Embryonic facial prominence (tissue), 1 donor: Measurements from ENCODE around the gene PGAM5.
"Not testable (repeated sequence)": the region's sequence is repeated elsewhere in the genome, so short reads cannot be mapped to it uniquely, and the experiment has no call there.

Experiments used
- DNase-seq: peaks from one replicate; pipeline ENCODE4 v3.0.0-alpha.2; 2016; ENCODE audit errors: extremely low spot score

The PGAM5 gene

GRCh38 chr12:132689227-132689626 lies 21.4 kb upstream of the PGAM5 start:
- no peak for DNase-seq

GRCh38 chr12:132690112-132690511 lies 20.5 kb upstream of the PGAM5 start:
- no peak for DNase-seq

- not testable (repeated sequence) for DNase-seq
These were observed 18.6 kb upstream of the PGAM5 start for GRCh38 chr12:132692030-132692429.

- DNase-seq: not testable (repeated sequence)
These were observed 15.8 kb upstream of the PGAM5 start for GRCh38 chr12:132694888-132695287.

GRCh38 chr12:132695431-132695830 lies 15.2 kb upstream of the PGAM5 start:
- DNase-seq: no peak

GRCh38 chr12:132698341-132698740 lies 12.3 kb upstream of the PGAM5 start:
- no peak for DNase-seq

DNA sequence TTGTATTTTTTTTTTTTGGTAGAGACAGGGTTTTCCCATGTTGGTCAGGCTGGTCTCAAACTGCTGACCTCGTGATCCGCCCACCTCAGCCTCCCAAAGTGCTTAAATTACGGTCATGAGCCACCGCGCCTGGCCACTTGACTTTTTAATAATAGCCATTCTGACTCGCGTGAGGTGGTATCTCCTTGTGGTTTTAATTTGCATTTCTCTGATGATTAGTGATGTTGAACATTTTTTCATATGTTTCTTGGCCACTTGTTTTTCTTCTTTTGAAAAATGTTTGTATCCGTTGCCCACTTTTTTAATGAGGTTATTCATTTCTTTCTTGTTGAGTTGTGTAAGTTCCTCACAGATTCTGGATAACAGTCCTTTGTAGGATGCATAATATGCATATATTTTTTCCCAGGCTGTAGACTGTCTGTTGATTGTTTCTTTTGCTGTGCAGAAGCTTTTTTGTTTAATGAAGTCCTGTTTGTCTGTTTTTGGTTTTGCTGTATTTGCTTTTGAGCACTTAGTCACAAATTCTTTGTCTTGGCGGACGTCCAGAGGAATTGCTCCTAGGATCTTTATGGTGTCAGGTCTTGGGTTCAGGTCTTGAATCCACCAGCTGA lies 10.3 kb upstream of the PGAM5 start:
- DNase-seq: no peak

DNA sequence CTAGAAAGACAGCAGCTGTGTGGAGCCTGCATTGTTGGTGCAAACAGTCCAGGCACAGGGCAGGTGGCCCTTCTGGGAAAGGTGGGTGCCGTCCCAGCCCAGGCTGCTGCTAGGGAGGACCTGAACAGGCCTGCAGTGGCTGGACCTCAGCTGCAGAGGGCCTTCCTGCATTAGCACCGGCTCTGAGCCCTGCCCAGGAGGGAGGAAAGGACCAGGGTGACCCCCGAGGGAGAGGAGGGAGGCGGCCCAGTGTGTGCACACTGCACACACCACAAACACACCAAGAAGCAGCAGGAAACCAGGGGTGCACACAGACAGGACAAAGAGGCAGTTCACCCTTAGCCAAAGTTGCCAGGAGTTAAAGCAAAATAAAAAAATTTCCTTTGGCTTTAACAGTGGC lies 8.0 kb upstream of the PGAM5 start:
- no peak for DNase-seq

GRCh38 chr12:132703641-132704040 lies 7.0 kb upstream of the PGAM5 start:
- DNase-seq: no peak

DNA sequence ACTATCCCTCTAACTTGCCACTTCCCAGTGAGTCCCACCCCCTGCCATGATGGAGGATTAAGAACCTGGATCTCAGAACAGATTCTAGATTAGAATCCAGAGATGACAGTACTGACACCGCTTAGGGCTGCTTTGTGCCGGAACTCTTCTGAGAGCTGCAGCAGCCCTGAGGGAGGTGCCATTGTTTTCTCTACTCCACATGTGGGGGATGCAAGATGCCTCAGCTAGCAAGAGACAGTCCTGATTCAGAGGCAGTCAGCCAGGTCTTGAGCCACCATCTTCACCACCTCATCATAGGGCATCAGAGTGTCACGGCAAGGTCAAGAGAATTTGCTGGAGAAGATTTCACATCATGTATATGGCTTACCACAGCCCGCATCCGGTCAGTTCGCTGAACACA lies 3.4 kb upstream of the PGAM5 start:
- no peak for DNase-seq

GRCh38 chr12:132708150-132708549 lies 2.5 kb upstream of the PGAM5 start:
- DNase-seq: no peak

GRCh38 chr12:132710043-132710404 lies 618 bp upstream of the PGAM5 start:
- no peak for DNase-seq

DNA sequence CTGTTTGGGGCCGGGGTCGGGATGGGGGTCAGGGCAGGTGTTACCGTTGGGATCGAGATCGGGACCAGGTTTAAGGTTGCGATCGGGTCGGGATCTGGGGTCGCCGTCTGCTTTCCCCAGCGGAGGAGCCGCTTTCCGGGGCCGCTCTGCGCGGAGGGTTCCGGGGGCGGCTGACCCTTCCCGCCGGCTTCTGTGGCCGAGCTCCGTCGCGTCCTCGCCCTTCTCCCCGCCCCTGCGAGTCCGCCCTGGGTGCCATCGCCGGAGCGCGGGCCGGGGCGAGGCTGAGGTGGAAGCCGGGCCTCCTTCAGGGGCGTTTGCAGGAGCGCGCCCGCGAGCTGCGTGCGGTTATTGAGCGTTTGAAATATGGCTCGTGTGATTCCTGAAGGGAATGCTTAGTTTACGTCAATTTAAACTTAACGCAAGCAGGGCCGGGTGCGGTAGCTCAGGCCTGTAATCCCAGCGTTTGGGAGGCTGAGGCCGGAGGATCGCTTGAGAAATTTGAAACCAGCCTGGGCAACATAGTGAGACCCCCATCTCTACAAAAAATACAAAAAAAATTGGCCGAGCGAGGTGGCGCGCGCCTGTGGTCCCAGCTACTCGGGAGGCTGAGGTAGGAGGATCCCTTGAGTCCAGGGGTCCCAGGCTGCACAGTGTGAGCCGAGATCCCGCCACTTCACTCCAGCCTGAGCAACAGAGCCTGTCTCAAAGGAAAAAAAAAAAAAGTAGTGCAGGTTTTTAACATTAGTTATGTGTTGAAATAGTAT lies 620 bp downstream of the PGAM5 start:
- no peak for DNase-seq

DNA sequence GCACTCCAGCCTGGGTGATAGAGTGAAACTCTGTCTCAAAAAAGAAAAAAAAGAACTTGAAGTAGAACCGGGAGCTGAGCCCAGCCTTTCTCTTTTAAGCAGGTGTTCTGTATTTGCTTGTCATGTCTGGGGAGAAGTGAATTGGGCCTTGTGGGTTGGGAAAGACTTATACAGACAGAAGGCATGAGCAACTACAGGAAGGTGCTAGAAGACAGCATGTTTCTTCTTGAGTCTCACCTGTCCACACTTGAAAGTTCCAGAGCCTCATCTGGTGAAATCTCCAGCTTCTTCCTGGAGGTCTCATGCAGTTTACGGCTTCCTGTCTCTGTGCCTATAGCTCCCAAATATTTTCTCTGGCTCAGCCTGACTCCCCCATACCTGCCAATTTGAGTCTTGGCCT lies 2.5 kb downstream of the PGAM5 start:
- DNase-seq: no peak

- no peak for DNase-seq
These were observed 5.2 kb downstream of the PGAM5 start for GRCh38 chr12:132715874-132716273.

DNA sequence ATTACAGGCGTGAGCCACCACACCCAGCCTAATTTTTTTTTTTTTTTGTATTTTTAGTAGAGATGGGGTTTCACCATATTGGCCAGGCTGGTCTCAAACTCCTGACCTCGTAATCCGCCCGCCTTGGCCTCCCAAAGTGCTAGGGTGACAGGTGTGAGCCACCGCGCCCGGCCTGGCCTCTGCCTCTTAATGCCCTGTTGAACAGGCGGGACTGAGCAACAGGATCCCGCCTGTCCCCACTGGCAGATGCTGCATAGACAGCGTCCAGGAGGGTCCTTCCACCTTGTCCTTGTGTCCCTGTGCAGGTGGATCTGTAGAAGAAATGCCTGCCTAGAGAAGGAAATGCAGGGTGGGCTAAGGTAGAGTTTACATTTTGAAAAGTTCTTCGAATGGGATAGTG lies 5.7 kb downstream of the PGAM5 start:
- DNase-seq: no peak

DNA sequence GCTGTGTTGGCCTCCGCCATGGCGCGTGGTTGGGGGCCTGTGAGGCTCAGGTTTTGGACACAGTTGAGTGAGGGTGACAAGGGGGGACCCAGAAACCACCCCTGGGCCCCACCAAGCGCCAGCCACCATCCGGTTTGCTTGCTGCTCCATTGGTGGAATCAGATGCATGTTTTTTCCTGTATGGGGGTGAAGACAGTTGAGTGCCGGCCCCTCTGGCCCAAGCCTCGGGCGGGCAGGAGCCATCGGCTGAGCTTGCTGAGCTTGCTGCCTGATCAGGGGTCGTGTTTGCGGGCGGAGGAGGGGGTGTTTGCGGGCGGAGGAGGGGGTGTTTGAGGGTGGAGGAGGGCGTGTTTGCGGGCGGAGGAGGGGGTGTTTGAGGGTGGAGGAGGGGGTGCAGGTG lies 6.4 kb downstream of the PGAM5 start:
- DNase-seq: no peak

- no peak for DNase-seq
These were observed 7.1 kb downstream of the PGAM5 start for GRCh38 chr12:132717531-132718387.

GRCh38 chr12:132718644-132719043 lies 8.0 kb downstream of the PGAM5 start:
- no peak for DNase-seq

DNA sequence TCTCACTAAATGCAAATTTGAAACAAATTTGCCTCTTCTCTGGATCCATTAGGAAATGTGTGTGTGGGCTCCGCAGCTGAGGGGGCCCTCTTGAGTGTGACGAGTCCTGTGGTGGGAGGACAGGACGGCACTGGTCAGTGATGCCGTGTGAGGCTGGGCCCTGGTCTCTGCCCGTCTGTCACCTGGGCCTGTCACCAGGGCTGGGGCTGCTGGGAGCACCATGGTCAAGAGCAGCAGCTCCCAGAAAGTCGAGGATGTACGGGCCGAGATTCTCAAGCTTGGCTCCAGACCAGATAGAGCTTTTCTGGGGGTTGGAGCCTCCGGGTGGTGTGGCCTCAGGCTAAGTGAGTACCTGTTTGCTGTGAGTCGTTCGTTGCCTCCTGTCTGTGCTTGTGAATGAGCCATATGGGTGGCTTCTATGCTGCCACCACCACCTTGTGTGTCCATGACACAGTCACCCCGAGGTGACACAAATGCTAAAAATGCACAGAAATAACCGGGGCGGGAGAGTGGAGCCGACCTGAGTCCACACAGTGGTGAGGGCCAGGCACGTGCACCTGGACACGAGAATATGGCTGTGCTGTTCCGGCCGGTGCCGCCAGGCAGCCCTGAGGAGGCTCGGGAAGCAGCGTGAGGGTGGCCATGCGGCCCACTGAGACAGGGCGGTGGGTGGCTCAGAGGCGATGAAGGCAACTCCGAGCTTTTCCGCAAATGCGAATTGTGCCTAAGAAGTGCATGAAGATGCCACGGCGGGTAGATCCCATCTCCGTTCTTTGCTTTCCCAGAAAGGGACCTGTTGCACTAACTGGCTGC lies 8.7 kb downstream of the PGAM5 start:
- DNase-seq: no peak

GRCh38 chr12:132719954-132720324 lies 9.3 kb downstream of the PGAM5 start:
- no peak for DNase-seq
